ENCODE data around the gene ARPP21.

GRCh38 chr3:35665390-35666055, 26.2 kb downstream of the ARPP21 start:
- TF ChIP-seq ZNF70 (CRISPR knock-in tag; IDR thresholded peaks at IDR 0.05) = no peak
- no peak for TF ChIP-seq ARNTL (CRISPR knock-in tag; IDR thresholded peaks at IDR 0.05; ENCODE audit: borderline replicate concordance, low read depth)
- no peak for TF ChIP-seq CREB5 (CRISPR knock-in tag; IDR thresholded peaks at IDR 0.05; ENCODE audit: low read depth)
- TF ChIP-seq CSRNP3 (CRISPR knock-in tag; IDR thresholded peaks at IDR 0.05) = no peak
- TF ChIP-seq RARB (CRISPR knock-in tag; IDR thresholded peaks at IDR 0.05) = no peak
- no peak for TF ChIP-seq ISL1 (CRISPR knock-in tag; IDR thresholded peaks at IDR 0.05)
- no peak for TF ChIP-seq ZFP3 (CRISPR knock-in tag; IDR thresholded peaks at IDR 0.05)
- no peak for TF ChIP-seq GLIS3 (CRISPR knock-in tag; IDR thresholded peaks at IDR 0.05)
- no peak for TF ChIP-seq ZNF8 (CRISPR knock-in tag; IDR thresholded peaks at IDR 0.05)
